ENCODE results near the gene BAIAP2.

BAIAP2 gene

DNA sequence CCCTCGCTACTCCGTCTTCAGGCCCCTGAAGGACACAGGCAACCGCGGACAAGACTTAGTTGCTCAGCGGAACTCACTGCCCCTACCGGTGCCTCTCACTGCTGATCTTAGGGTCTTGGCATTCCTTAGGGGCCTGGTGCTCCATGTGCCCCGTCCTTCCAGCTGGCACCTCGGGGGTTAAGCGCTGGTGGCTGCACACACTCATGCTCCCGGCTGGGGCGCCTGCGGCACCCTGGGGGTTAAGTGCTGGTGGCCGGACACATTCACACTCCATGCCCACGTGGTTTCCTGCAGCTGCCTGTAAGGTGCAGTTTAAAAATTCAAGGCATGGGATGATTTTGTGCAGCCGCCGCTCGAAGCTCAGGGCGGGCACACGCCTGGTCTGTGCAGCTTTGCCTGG is 45.1 kb downstream of the BAIAP2 start:
- Histone ChIP-seq H3K27ac (ENCODE audit: poor library complexity, severe bottlenecking) (no peak overlapping the region), H3K27me3 (ENCODE audit: insufficient read depth, poor library complexity, severe bottlenecking) (no peaks in the 10 kb centered on the region), H3K36me3 (ENCODE audit: low read depth) (peaks cover 36% of the 10 kb centered on the region), H3K4me3 (ENCODE audit: severe bottlenecking) (no peak overlapping the region), H3K9me3 (ENCODE audit: severe bottlenecking) (no peaks in the 10 kb centered on the region), H3K4me1 (ENCODE audit: insufficient read depth, poor library complexity, severe bottlenecking) (peaks cover 15% of the 10 kb centered on the region)
- ATAC-seq (ENCODE audit: low read depth) (no peak), DNase-seq (ENCODE audit: low spot score) (no peak)
- TF ChIP-seq, protein P1, sequence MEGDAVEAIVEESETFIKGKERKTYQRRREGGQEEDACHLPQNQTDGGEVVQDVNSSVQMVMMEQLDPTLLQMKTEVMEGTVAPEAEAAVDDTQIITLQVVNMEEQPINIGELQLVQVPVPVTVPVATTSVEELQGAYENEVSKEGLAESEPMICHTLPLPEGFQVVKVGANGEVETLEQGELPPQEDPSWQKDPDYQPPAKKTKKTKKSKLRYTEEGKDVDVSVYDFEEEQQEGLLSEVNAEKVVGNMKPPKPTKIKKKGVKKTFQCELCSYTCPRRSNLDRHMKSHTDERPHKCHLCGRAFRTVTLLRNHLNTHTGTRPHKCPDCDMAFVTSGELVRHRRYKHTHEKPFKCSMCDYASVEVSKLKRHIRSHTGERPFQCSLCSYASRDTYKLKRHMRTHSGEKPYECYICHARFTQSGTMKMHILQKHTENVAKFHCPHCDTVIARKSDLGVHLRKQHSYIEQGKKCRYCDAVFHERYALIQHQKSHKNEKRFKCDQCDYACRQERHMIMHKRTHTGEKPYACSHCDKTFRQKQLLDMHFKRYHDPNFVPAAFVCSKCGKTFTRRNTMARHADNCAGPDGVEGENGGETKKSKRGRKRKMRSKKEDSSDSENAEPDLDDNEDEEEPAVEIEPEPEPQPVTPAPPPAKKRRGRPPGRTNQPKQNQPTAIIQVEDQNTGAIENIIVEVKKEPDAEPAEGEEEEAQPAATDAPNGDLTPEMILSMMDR (IDR thresholded peaks at IDR 0.05; ENCODE audit: poor library complexity, severe bottlenecking): no peak

DNA sequence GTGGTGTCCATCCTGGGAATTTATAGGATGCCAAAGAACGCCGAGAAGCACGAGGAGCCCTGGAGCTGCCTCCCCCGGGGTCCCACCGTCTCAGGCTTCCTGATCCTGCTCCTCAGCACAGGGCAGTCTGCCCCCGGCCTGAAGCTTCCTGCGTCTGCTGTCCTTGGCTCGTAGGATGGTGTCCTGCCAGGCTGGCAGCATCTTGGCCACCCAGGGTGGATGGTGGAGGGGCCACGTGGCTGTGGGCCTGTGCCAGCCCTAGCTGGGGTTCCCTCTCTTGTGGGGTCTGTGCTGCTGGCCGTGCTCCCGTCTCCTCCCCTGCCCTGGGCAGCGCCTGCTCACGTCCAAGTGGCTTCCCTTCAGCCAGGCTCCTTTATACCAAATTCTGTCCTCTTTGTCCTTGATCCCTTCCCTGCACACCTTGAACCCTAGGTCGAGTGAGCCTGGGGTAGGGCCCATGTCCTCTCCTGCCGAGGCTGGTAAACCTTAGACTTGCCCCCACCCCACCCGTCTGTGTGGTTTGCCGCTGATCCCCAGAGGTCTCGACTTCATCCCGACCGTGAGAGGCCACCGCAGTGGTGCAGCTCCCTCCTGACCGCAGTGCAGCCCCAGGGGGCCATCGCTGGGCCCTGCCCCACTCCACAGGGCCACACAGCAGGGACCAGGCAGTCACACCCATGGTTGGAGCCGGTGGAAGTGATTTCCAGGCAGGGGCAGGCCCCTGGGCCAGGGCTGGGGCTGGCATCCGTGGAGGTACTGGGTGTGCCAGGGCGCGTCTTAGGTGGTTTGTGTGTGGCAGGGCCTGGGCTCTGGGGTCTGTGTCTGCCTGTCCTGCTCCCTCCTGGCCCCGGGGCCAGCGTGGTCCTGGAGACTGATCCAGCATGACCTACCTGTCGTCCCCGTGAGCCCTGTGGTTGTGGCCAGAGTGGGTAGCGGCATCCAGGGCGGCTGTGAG is 46.5 kb downstream of the BAIAP2 start:
- H3K27me3 ChIP-seq (ENCODE audit: insufficient read depth, poor library complexity, severe bottlenecking): no peaks in the 10 kb centered on the region
- ATAC-seq (ENCODE audit: low read depth) (no peak), DNase-seq (ENCODE audit: low spot score) (no peak)
- H3K36me3 ChIP-seq (ENCODE audit: low read depth): peaks cover 38% of the 10 kb centered on the region
- TF ChIP-seq, protein P1 (IDR thresholded peaks at IDR 0.05; ENCODE audit: poor library complexity, severe bottlenecking): no peak
- no peaks in the 10 kb centered on the region for H3K9me3 ChIP-seq (ENCODE audit: severe bottlenecking)
- H3K4me1 ChIP-seq (ENCODE audit: insufficient read depth, poor library complexity, severe bottlenecking): peaks cover 17% of the 10 kb centered on the region
- H3K4me3 ChIP-seq (ENCODE audit: severe bottlenecking): no peak overlapping the region
- peak overlapping the region; percentile 47 for H3K27ac ChIP-seq (ENCODE audit: poor library complexity, severe bottlenecking)

DNA sequence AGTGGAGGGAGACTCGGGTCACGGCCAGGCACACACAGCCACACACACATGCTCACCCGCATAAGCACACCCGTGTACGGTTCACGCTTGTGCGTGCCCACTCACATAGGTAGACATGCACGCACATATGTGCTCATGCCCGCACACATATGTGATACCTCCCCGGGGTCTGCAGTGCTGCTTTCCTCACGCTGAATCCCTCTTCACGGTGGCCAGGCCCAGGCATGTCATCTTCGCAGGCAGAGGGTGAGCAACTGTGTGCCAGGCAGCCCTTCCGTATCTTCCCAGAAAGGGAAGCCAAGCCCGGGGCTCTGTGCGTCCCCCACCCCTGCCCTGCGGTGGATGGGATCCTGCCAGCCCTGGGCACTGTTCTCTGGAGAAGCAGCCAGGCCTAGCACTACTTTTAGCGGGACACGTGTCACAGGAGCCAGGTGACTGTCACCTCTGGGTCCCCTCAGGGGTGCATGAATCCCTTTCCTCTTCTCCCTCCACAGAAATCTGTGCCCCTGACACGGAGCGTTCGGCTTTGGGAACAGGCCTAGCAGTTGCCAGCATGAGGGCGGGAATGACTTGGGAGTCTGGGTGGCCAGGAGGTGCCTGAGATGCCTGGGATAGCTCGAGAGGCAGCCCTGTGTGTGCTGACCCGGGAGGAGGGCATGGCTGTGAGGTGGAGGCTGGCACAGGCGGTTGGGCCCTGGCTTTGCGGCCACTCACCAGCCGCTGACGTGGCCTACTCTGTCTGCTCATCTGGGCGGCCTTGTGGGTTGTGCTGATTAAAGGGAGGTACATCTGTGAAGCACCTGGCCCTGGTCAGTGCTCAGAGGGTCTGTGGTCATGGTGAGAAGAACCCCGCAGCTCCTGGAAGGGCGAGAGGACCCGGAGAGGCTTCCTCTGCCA is 47.5 kb downstream of the BAIAP2 start:
- peaks cover 43% of the 10 kb centered on the region for H3K36me3 ChIP-seq (ENCODE audit: low read depth)
- H3K9me3 ChIP-seq (ENCODE audit: severe bottlenecking): no peaks in the 10 kb centered on the region
- H3K4me3 ChIP-seq (ENCODE audit: severe bottlenecking): no peak overlapping the region
- TF ChIP-seq, protein P1 (IDR thresholded peaks at IDR 0.05; ENCODE audit: poor library complexity, severe bottlenecking): no peak
- no peaks in the 10 kb centered on the region for H3K27me3 ChIP-seq (ENCODE audit: insufficient read depth, poor library complexity, severe bottlenecking)
- H3K27ac ChIP-seq (ENCODE audit: poor library complexity, severe bottlenecking): peak overlapping the region; percentile 47
- H3K4me1 ChIP-seq (ENCODE audit: insufficient read depth, poor library complexity, severe bottlenecking): peaks cover 26% of the 10 kb centered on the region
- DNase-seq (ENCODE audit: low spot score) (no peak), ATAC-seq (ENCODE audit: low read depth) (no peak)

DNA sequence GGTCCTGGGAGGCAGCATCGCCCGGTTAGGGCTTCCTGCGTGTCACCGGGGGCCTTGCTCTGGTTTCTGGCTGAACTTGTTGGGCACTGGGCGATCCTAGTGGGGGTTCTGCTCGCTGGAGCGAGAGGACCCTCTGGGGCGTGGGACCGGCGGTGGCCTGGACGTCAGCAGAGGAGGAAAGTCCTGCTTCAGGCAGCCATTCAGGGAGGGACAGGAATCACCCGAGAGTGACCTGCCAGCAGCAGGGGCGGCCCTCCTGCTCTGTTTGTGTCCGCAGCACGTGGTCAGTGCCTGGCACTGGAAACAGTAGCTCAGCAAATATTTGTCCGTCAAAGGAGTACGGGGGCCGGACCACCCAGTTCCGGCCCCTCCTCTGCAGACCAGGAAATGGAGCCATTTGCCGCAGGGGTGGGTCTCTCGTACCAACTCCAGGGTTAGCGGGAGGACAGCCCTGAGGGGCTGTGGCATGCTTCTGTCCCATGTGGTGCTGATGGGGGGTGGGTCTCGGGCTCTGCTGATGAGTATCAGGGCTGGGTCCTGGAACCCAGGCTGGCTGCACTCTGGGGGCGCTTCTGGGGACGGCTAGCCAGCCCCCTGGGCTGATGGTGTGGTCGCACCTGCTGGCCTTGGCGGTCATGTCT is 48.3 kb downstream of the BAIAP2 start:
- Histone ChIP-seq H3K36me3 (ENCODE audit: low read depth) (peaks cover 52% of the 10 kb centered on the region), H3K4me1 (ENCODE audit: insufficient read depth, poor library complexity, severe bottlenecking) (peaks cover 29% of the 10 kb centered on the region), H3K27me3 (ENCODE audit: insufficient read depth, poor library complexity, severe bottlenecking) (no peaks in the 10 kb centered on the region), H3K4me3 (ENCODE audit: severe bottlenecking) (no peak overlapping the region), H3K9me3 (ENCODE audit: severe bottlenecking) (no peaks in the 10 kb centered on the region), H3K27ac (ENCODE audit: poor library complexity, severe bottlenecking) (peak overlapping the region; percentile 47)
- ATAC-seq (ENCODE audit: low read depth) (no peak), DNase-seq (ENCODE audit: low spot score) (no peak)
- TF ChIP-seq, protein P1 (IDR thresholded peaks at IDR 0.05; ENCODE audit: poor library complexity, severe bottlenecking): no peak
